DND-41 (cell line): ENCODE results near the gene SH3RF3.

Experiments used
- ATAC-seq: fragments of 200-7000 bp; cut with Tn5 transposase; 3 replicates; pipeline ENCODE4 v1.9.1; 2021; ENCODE audit warnings: low read depth; ENCODE audit not compliant: insufficient read depth
- DNase-seq: peaks from one replicate; pipeline ENCODE4 v3.0.0-alpha.2; 2020
- H2AFZ ChIP-seq: 2 replicates; pipeline ENCODE4 v1.6.0; 2012; ENCODE audit warnings: low read depth, low read length
- H3K27ac ChIP-seq: 2 replicates; pipeline ENCODE4 v1.5.1; 2012; ENCODE audit warnings: low read length, inconsistent platforms
- H3K27me3 ChIP-seq: fragments of 200-600 bp; sonication (generic); 2 replicates; pipeline ENCODE4 v1.6.0; 2012; ENCODE audit warnings: low read length, mild to moderate bottlenecking, inconsistent platforms; ENCODE audit not compliant: insufficient read depth, poor library complexity
- H3K36me3 ChIP-seq: 2 replicates; pipeline ENCODE4 v1.5.1; 2012; ENCODE audit warnings: low read length, inconsistent platforms; ENCODE audit not compliant: insufficient read depth
- H3K4me1 ChIP-seq: 2 replicates; pipeline ENCODE4 v1.5.1; 2012; ENCODE audit warnings: mild to moderate bottlenecking, low read length; ENCODE audit not compliant: insufficient read depth
- H3K4me2 ChIP-seq: 2 replicates; pipeline ENCODE4 v1.6.0; 2012; ENCODE audit warnings: mild to moderate bottlenecking, moderate library complexity, low read length, inconsistent platforms; ENCODE audit not compliant: insufficient read depth
- H3K4me3 ChIP-seq, 2 experiments: fragments of 200-600 bp in 1 of 2; shearing (Covaris generic) in 1 of 2; 2 replicates each; pipeline ENCODE4 v1.5.1; 2012 to 2016; ENCODE audit warnings: inconsistent platforms in 2 of 2, low read length in 2 of 2, mild to moderate bottlenecking in 2 of 2, low read depth in 1 of 2, moderate library complexity in 1 of 2
- H3K79me2 ChIP-seq: 2 replicates; pipeline ENCODE4 v1.6.0; 2012; ENCODE audit warnings: low read length, inconsistent platforms; ENCODE audit not compliant: insufficient read depth
- H3K9ac ChIP-seq: 2 replicates; pipeline ENCODE4 v1.6.0; 2012; ENCODE audit warnings: low read depth, mild to moderate bottlenecking, inconsistent platforms, low read length, moderate library complexity
- H3K9me3 ChIP-seq: 2 replicates; pipeline ENCODE4 v1.5.1; 2012; ENCODE audit warnings: low read length, moderate library complexity, mild to moderate bottlenecking, inconsistent platforms; ENCODE audit not compliant: insufficient read depth, severe bottlenecking
- H4K20me1 ChIP-seq: 2 replicates; pipeline ENCODE4 v1.6.0; 2012; ENCODE audit warnings: low read length; ENCODE audit not compliant: insufficient read depth
- EZH2 ChIP-seq: IDR thresholded peaks from 3 replicates; pipeline ENCODE4 v1.6.1; 2012; ENCODE audit warnings: borderline replicate concordance, low read depth, mild to moderate bottlenecking, moderate library complexity, low read length, inconsistent platforms; ENCODE audit not compliant: severe bottlenecking
- TF ChIP-seq, protein P1 (sequence below): IDR thresholded peaks from 2 replicates; pipeline ENCODE4 v1.5.1; 2012; ENCODE audit warnings: borderline replicate concordance, low read length, moderate library complexity, mild to moderate bottlenecking; ENCODE audit not compliant: poor library complexity, severe bottlenecking; ENCODE audit errors: extremely low read depth

The SH3RF3 gene

DNA sequence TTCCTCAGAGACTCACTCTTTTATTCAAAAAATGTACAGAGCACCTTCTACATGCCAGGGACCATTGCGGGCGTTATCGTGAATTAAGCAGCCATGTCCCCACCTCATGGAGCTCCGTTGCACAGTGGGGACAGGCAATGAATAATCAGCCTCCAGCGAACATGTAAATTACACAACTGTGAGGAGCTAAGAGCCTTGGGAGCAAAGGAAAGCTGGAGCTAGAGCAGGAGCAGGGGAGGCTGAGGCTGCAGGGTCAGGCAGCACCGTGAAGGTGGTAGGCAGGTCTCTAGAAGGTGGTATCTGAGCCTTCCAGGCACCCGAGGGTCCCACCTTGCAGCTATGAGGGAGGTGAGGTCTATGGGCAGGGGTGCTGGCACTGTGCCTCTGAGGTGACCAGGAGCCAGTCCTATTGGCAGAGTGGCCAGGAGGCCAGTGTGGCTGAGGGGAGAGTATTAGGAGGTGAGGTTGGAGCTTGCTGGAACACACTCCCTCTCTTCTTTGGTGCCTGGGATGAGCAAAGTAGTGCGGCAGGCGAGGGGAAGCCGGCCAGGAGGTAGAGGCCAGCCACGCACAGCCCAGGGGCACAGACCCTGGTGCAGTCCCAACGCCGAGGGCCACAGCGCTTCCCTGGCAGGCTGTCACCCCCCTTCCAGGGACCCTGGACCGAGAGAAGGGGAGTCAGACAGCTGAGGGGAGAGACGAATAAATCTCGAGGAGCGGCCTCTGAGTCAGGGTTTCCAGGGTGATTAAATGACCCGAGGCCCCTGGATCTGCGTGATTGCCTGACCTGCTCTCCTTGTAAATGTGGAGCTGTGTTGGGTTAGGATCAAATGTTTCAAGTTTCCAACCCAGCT is 317.5 kb downstream of the SH3RF3 start:
- no peak for ATAC-seq
- no peak for DNase-seq
- no peak overlapping the region for H2AFZ ChIP-seq
- 0 out of 2 replicates have a peak, but pooled peaks cover 3% of the 10 kb centered on the region for H4K20me1 ChIP-seq
- no peaks in the 10 kb centered on the region for H3K4me1 ChIP-seq
- no peak overlapping the region for H3K9ac ChIP-seq
- H3K79me2 ChIP-seq = no peaks in the 10 kb centered on the region
- H3K27me3 ChIP-seq = peaks cover 6% of the 10 kb centered on the region
- H3K36me3 ChIP-seq = no peaks in the 10 kb centered on the region
- H3K4me2 ChIP-seq = no peak overlapping the region
- TF ChIP-seq, protein P1, sequence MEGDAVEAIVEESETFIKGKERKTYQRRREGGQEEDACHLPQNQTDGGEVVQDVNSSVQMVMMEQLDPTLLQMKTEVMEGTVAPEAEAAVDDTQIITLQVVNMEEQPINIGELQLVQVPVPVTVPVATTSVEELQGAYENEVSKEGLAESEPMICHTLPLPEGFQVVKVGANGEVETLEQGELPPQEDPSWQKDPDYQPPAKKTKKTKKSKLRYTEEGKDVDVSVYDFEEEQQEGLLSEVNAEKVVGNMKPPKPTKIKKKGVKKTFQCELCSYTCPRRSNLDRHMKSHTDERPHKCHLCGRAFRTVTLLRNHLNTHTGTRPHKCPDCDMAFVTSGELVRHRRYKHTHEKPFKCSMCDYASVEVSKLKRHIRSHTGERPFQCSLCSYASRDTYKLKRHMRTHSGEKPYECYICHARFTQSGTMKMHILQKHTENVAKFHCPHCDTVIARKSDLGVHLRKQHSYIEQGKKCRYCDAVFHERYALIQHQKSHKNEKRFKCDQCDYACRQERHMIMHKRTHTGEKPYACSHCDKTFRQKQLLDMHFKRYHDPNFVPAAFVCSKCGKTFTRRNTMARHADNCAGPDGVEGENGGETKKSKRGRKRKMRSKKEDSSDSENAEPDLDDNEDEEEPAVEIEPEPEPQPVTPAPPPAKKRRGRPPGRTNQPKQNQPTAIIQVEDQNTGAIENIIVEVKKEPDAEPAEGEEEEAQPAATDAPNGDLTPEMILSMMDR = no peak
- no peak for TF ChIP-seq EZH2
- no peak overlapping the region for H3K4me3 ChIP-seq
- H3K9me3 ChIP-seq = peaks cover 23% of the 10 kb centered on the region
- no peak overlapping the region for H3K27ac ChIP-seq

GRCh38 chr2:109447251-109447661 is 318.3 kb downstream of the SH3RF3 start:
- H4K20me1 ChIP-seq = 0 out of 2 replicates have a peak, but pooled peaks cover 3% of the 10 kb centered on the region
- H3K9ac ChIP-seq = no peak overlapping the region
- peaks cover 11% of the 10 kb centered on the region for H3K27me3 ChIP-seq
- no peak overlapping the region for H3K4me3 ChIP-seq
- no peak for DNase-seq
- no peak overlapping the region for H2AFZ ChIP-seq
- TF ChIP-seq EZH2 = no peak
- TF ChIP-seq, protein P1 = no peak
- peaks cover 20% of the 10 kb centered on the region for H3K9me3 ChIP-seq
- no peak overlapping the region for H3K4me2 ChIP-seq
- H3K79me2 ChIP-seq = no peaks in the 10 kb centered on the region
- no peak overlapping the region for H3K27ac ChIP-seq
- no peaks in the 10 kb centered on the region for H3K4me1 ChIP-seq
- ATAC-seq = no peak
- H3K36me3 ChIP-seq = no peaks in the 10 kb centered on the region

GRCh38 chr2:109447776-109448175 is 318.8 kb downstream of the SH3RF3 start:
- Histone ChIP-seq H4K20me1 (0 out of 2 replicates have a peak, but pooled peaks cover 3% of the 10 kb centered on the region), H3K4me2 (no peak overlapping the region), H3K9ac (no peak overlapping the region), H3K27ac (no peak overlapping the region), H3K4me1 (no peaks in the 10 kb centered on the region), H3K4me3 (no peak overlapping the region), H3K9me3 (peaks cover 17% of the 10 kb centered on the region), H3K79me2 (no peaks in the 10 kb centered on the region), H3K36me3 (no peaks in the 10 kb centered on the region), H2AFZ (no peak overlapping the region), H3K27me3 (peaks cover 11% of the 10 kb centered on the region)
- TF ChIP-seq, protein P1 = no peak
- TF ChIP-seq EZH2 = no peak
- ATAC-seq = no peak
- DNase-seq = no peak
